Neural cell (in vitro differentiated cells): ENCODE measurements around the gene KIF5A. TPM values are rescaled to one million over a fixed set of nuclear protein-coding genes. Genes with fewer than 3 reads are reported as not detected.

Source experiments
- H2AFZ ChIP-seq: fragments of 200-600, 300-800 bp; sonication (generic), shearing (Covaris generic); 2 replicates; pipeline ENCODE4 v1.6.0; 2014; ENCODE audit warnings: low read depth, mild to moderate bottlenecking, antibody characterized with exemption, low read length, moderate library complexity
- H3F3A ChIP-seq: fragments of 200-600 bp; shearing (Covaris generic); 2 replicates; pipeline ENCODE4 v1.6.1; 2016; ENCODE audit warnings: mild to moderate bottlenecking, moderate library complexity, mixed read lengths, antibody characterized with exemption, low read length; ENCODE audit not compliant: insufficient read depth, poor library complexity, severe bottlenecking
- H3K27ac ChIP-seq: fragments of 200-600, 300-800 bp; sonication (generic), shearing (Covaris generic); 2 replicates; pipeline ENCODE4 v1.5.1; 2014; ENCODE audit warnings: mild to moderate bottlenecking, low read length, moderate library complexity
- H3K27me3 ChIP-seq: fragments of 300-800, 200-600 bp; sonication (generic), shearing (Covaris generic); 2 replicates; pipeline ENCODE4 v1.6.0; 2014; ENCODE audit warnings: mild to moderate bottlenecking, low read depth, low read length, moderate library complexity; ENCODE audit not compliant: insufficient read depth
- H3K36me3 ChIP-seq: fragments of 300-800, 200-600 bp; sonication (generic), shearing (Covaris generic); 2 replicates; pipeline ENCODE4 v1.5.1; 2014; ENCODE audit warnings: mild to moderate bottlenecking, antibody characterized with exemption, low read length, moderate library complexity; ENCODE audit not compliant: insufficient read depth
- H3K4me2 ChIP-seq: fragments of 300-800, 200-600 bp; sonication (generic), shearing (Covaris generic); 2 replicates; pipeline ENCODE4 v1.6.0; 2014; ENCODE audit warnings: mild to moderate bottlenecking, low read length
- H3K4me3 ChIP-seq: fragments of 300-800, 200-600 bp; sonication (generic), shearing (Covaris generic); 2 replicates; pipeline ENCODE4 v1.5.1; 2014; ENCODE audit warnings: mild to moderate bottlenecking, low read length, moderate library complexity
- H3K79me2 ChIP-seq: fragments of 200-600 bp; shearing (Covaris generic); replicated peaks from 2 replicates; pipeline ENCODE4 v1.6.0; 2014; ENCODE audit warnings: mild to moderate bottlenecking, low read length, moderate library complexity; ENCODE audit not compliant: insufficient read depth
- H3K9ac ChIP-seq: fragments of 300-800, 200-600 bp; sonication (generic), shearing (Covaris generic); 2 replicates; pipeline ENCODE4 v1.6.1; 2016; ENCODE audit warnings: mild to moderate bottlenecking, low read length, mixed read lengths
- H3K9me2 ChIP-seq: fragments of 200-600 bp; shearing (Covaris generic); 2 replicates; pipeline ENCODE4 v1.6.1; 2016; ENCODE audit warnings: mild to moderate bottlenecking, low read length, mixed read lengths; ENCODE audit not compliant: insufficient read depth
- H3K9me3 ChIP-seq: fragments of 200-600, 300-800 bp; sonication (generic), shearing (Covaris generic); 2 replicates; pipeline ENCODE4 v1.6.1; 2016; ENCODE audit warnings: mild to moderate bottlenecking, mixed run types, low read length, moderate library complexity, mixed read lengths
- H4K20me1 ChIP-seq: fragments of 200-600 bp; shearing (Covaris generic); 2 replicates; pipeline ENCODE4 v1.6.1; 2016; ENCODE audit warnings: mild to moderate bottlenecking, mixed run types; ENCODE audit not compliant: insufficient read depth
- POLR2AphosphoS5 ChIP-seq: IDR thresholded peaks from 2 replicates; pipeline ENCODE4 v1.6.1; 2012
- RAD21 ChIP-seq: fragments of 450-650 bp; conservative IDR thresholded peaks from 2 replicates; pipeline ENCODE4 v1.6.1; 2014; ENCODE audit warnings: antibody characterized with exemption, mild to moderate bottlenecking, moderate library complexity
- TAF1 ChIP-seq: IDR thresholded peaks from 2 replicates; pipeline ENCODE4 v1.6.1; 2012; ENCODE audit warnings: low read depth
- polyA plus RNA-seq: library from polyadenylated mRNA; depleted of rRNA; stranded (reverse); fragments of >200 nt; gene quantifications from 2 replicates; pipeline ENCODE4 v1.2.3, GENCODE V29; 2014
- TF ChIP-seq, protein P1 (sequence below): IDR thresholded peaks from 2 replicates; pipeline ENCODE4 v1.6.1; 2012; ENCODE audit warnings: borderline replicate concordance

The KIF5A gene
- polyA plus RNA-seq, 1 donor from 2014 or later, result 58.8 TPM

DNA sequence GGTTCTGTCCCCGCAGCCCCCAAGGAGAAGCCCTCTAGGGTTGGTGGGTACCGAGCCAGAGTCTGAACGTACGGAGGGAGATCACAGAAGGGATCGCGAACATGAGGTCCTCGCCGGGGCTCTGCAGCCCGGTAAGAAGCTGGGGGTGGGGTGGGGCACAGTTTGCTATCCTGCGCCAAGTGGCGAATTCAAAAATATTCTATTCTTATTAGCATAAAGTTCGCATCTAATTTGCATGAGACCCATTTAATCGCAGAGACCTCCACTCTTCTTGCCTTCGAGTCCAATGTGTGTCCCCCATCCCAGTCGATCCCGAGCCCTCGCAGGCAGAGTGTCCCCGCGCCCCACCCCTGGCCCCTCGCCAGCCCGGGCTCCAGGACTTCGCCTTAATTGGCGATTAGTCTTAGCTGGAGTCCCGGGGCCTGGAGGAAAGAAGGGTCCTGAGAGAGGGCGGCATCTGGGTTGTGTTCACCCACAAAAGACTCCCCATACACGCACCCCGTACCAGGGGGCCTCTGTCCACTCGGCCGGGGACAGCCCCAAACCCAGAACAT, 60.8 kb downstream of the KIF5A start:
- peaks cover 8% of the 10 kb centered on the region for H3K79me2 ChIP-seq
- H3K4me3 ChIP-seq, result peak overlapping the region; percentile 69
- peak overlapping the region; percentile 66 for H3K9ac ChIP-seq
- no peak overlapping the region for H3K4me2 ChIP-seq
- H4K20me1 ChIP-seq, result no peaks in the 10 kb centered on the region
- H3K9me2 ChIP-seq, result no peaks in the 10 kb centered on the region
- no peaks in the 10 kb centered on the region for H3K36me3 ChIP-seq
- peaks cover 13% of the 10 kb centered on the region for H3K27me3 ChIP-seq
- TF ChIP-seq TAF1 (no peak), RAD21 (no peak)
- TF ChIP-seq, protein P1, sequence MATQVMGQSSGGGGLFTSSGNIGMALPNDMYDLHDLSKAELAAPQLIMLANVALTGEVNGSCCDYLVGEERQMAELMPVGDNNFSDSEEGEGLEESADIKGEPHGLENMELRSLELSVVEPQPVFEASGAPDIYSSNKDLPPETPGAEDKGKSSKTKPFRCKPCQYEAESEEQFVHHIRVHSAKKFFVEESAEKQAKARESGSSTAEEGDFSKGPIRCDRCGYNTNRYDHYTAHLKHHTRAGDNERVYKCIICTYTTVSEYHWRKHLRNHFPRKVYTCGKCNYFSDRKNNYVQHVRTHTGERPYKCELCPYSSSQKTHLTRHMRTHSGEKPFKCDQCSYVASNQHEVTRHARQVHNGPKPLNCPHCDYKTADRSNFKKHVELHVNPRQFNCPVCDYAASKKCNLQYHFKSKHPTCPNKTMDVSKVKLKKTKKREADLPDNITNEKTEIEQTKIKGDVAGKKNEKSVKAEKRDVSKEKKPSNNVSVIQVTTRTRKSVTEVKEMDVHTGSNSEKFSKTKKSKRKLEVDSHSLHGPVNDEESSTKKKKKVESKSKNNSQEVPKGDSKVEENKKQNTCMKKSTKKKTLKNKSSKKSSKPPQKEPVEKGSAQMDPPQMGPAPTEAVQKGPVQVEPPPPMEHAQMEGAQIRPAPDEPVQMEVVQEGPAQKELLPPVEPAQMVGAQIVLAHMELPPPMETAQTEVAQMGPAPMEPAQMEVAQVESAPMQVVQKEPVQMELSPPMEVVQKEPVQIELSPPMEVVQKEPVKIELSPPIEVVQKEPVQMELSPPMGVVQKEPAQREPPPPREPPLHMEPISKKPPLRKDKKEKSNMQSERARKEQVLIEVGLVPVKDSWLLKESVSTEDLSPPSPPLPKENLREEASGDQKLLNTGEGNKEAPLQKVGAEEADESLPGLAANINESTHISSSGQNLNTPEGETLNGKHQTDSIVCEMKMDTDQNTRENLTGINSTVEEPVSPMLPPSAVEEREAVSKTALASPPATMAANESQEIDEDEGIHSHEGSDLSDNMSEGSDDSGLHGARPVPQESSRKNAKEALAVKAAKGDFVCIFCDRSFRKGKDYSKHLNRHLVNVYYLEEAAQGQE, result no peak
- no peaks in the 10 kb centered on the region for H3F3A ChIP-seq
- H2AFZ ChIP-seq, result peak overlapping the region; percentile 37
- H3K9me3 ChIP-seq, result no peaks in the 10 kb centered on the region
- H3K27ac ChIP-seq, result no peak overlapping the region

DNA sequence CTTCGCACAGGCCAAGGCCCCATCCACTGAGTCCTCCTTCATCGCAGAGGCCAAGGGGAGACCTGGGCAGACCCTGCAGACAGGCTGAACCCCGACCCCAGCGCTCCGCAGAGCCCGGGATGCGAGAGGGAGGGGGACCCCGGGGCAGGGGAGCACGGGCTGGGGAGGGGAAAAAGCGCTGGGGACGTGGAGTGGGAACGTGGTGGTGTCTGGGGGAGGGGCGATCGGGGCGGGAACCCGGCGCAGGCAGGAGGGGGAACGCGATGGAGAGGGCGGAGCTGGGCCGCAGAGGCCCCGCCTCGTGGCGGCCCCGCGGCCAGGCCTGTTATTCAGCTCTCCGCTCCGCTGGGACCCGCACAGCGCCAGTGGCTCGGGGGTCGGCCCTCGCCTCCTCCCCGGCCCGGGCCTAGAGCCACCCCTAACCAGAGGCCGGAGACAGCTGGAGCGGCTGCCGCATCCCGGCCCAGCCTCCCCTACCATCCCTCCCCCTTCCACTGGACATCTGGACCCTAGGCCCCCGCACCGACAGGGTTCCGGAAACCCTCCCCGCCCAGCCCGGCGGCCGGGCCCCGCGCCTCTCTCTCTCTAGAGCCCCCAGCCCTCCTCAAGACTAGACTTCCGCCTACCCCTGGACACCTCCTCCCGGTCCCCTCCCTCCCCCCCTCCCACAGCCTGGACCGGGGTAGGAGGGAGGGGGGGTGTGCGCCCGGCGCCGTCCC, 61.4 kb downstream of the KIF5A start, which contains the start of gene ARHGEF25:
Gene ARHGEF25, plus strand, starts transcription at position 328 of the 719 bp plus-strand sequence. CDS start 460 bp downstream, outside the sequence.
- peak within 1 kb of the TSS; percentile 45 for H3K4me2 ChIP-seq
- H2AFZ ChIP-seq, result peak within 1 kb of the TSS; percentile 37
- H4K20me1 ChIP-seq, result no peaks in the 10 kb centered on the region
- H3K4me3 ChIP-seq, result peak within 1 kb of the TSS; percentile 69
- peak; percentile 34 for TF ChIP-seq POLR2AphosphoS5
- TF ChIP-seq, protein P1, result no peak
- H3K9ac ChIP-seq, result peak within 1 kb of the TSS; percentile 66
- H3K9me2 ChIP-seq, result no peaks in the 10 kb centered on the region
- H3K27me3 ChIP-seq, result peaks cover 13% of the 10 kb centered on the region
- no peaks in the 10 kb centered on the region for H3K9me3 ChIP-seq
- H3K79me2 ChIP-seq, result peaks cover 1% of the 10 kb centered on the region
- H3K27ac ChIP-seq, result no peak within 1 kb of the TSS
- no peaks in the 10 kb centered on the region for H3K36me3 ChIP-seq
- no peaks in the 10 kb centered on the region for H3F3A ChIP-seq
